Loucy (cell line): ENCODE data around the gene C11orf97.

Experiments
- CTCF ChIP-seq: fragments of 200-600 bp; sonication (generic); conservative IDR thresholded peaks from 2 replicates; pipeline ENCODE4 v1.5.1; 2014; ENCODE audit warnings: mild to moderate bottlenecking, antibody characterized with exemption, low read length
- EZH2phosphoT487 ChIP-seq: fragments of 200-600 bp; IDR thresholded peaks from 2 replicates; pipeline ENCODE4 v1.6.1; 2018; ENCODE audit warnings: antibody characterized with exemption, mild to moderate bottlenecking, moderate library complexity, borderline replicate concordance

GRCh38 chr11:94574193-94574961 lies 62.1 kb downstream of the C11orf97 start:
- TF ChIP-seq CTCF (no peak), EZH2phosphoT487 (no peak)
